Measurements from ENCODE around the gene PEA15. TPM values are rescaled to one million over a fixed set of nuclear protein-coding genes. Genes with fewer than 3 reads are reported as not detected.
A peak's percentile ranks its signal among the peaks of the same experiment; 100 is the strongest.

PEA15 gene
- total RNA-seq, 2 experiments from 2014 or later: 22.3 to 30.5 TPM

- DNase-seq (ENCODE audit: low spot score): no peak
- no peaks in the 10 kb centered on the region for H3K36me3 ChIP-seq (ENCODE audit: insufficient read depth, low read length)
- H3K4me3 ChIP-seq (ENCODE audit: low read depth, low read length, poor library complexity, severe bottlenecking): no peak overlapping the region
- no peak overlapping the region for H3K27ac ChIP-seq (ENCODE audit: low read depth, low read length, poor library complexity, severe bottlenecking)
- H3K4me2 ChIP-seq (ENCODE audit: low read length): no peak overlapping the region
- H3K79me2 ChIP-seq (ENCODE audit: insufficient read depth, low read depth, low read length): 0 out of 2 replicates have a peak, but pooled peaks cover under 1% of the 10 kb centered on the region
- TF ChIP-seq CTCF (conservative IDR thresholded peaks at IDR 0.05; ENCODE audit: low read length) (no peak), EZH2phosphoT487 (IDR thresholded peaks at IDR 0.05; ENCODE audit: borderline replicate concordance, low read depth, low read length) (no peak)
- BruUV-seq (replicated peaks): no TSS peak
- peaks cover 24% of the 10 kb centered on the region for H3K4me1 ChIP-seq (ENCODE audit: insufficient read depth, low read length, poor library complexity, severe bottlenecking)
- POLR2A ChIA-PET: interaction anchor here (0.7 kb wide), 1 partner anchor 97 kb away, joined by 3 read pairs; no protein-coding TSS in a partner anchor
- H3K9me2 ChIP-seq (ENCODE audit: insufficient read depth, low read length): no peaks in the 10 kb centered on the region
- intact Hi-C loops (cut with micrococcal nuclease; ENCODE audit: unreplicated experiment): loop anchor here (5.0 kb wide), 1 partner anchor 407 kb away; no protein-coding TSS in a partner anchor
- no peaks in the 10 kb centered on the region for H4K20me1 ChIP-seq (ENCODE audit: insufficient read depth, low read length)
- H2AFZ ChIP-seq (ENCODE audit: low read length): no peak overlapping the region
- no peaks in the 10 kb centered on the region for H3K9me3 ChIP-seq (ENCODE audit: low read length)
- CTCF ChIA-PET (ENCODE audit: unreplicated experiment): interaction anchor here (1.0 to 1.4 kb wide), 2 partner anchors 8 to 57 kb away, joined by 3 to 8 read pairs; no protein-coding TSS in a partner anchor
Observed at GRCh38 chr1:160200786-160201185, 4.4 kb upstream of the PEA15 start.

GRCh38 chr1:160204526-160205241, 500 bp upstream of the PEA15 start:
- Histone ChIP-seq H3K27ac (ENCODE audit: low read depth, low read length, poor library complexity, severe bottlenecking) (peak overlapping the region; percentile 81), H3K4me1 (ENCODE audit: insufficient read depth, low read length, poor library complexity, severe bottlenecking) (peaks cover 44% of the 10 kb centered on the region), H3K9me2 (ENCODE audit: insufficient read depth, low read length) (no peaks in the 10 kb centered on the region), H3K79me2 (ENCODE audit: insufficient read depth, low read depth, low read length) (peaks cover 6% of the 10 kb centered on the region; the same call in 1 of the 2 replicates), H3K4me3 (ENCODE audit: low read depth, low read length, poor library complexity, severe bottlenecking) (peak overlapping the region; percentile 98), H3K36me3 (ENCODE audit: insufficient read depth, low read length) (peaks cover 28% of the 10 kb centered on the region), H3K4me2 (ENCODE audit: low read length) (peak overlapping the region; percentile 92), H4K20me1 (ENCODE audit: insufficient read depth, low read length) (0 out of 2 replicates have a peak, but pooled peaks cover 5% of the 10 kb centered on the region), H3K9me3 (ENCODE audit: low read length) (no peaks in the 10 kb centered on the region), H2AFZ (ENCODE audit: low read length) (peak overlapping the region; percentile 57)
- no TSS peak for BruUV-seq (replicated peaks)
- ChIA-PET POLR2A (interaction anchor here (0.5 to 2.6 kb wide), 11 partner anchors 8 to 510 kb away, joined by 3 to 12 read pairs (median 4); partner anchors contain the start of genes DCAF8 and PEX19), CTCF (ENCODE audit: unreplicated experiment) (interaction anchor here (0.6 to 1.0 kb wide), 3 partner anchors 9 to 318 kb away, joined by 3 to 4 read pairs (median 3); partner anchors contain the start of gene SLAMF6)
- peak; percentile 73 for DNase-seq (ENCODE audit: low spot score)
- TF ChIP-seq CTCF (conservative IDR thresholded peaks at IDR 0.05; ENCODE audit: low read length) (no peak), EZH2phosphoT487 (IDR thresholded peaks at IDR 0.05; ENCODE audit: borderline replicate concordance, low read depth, low read length) (no peak)
- intact Hi-C loops (cut with micrococcal nuclease; ENCODE audit: unreplicated experiment): loop anchor here (2.0 to 5.0 kb wide), 2 partner anchors 58 to 403 kb away; partner anchors contain the start of gene DCAF8
